GM12878 (cell line): ENCODE data around the gene EDC3. TPM values are rescaled to one million over a fixed set of nuclear protein-coding genes. Genes with fewer than 3 reads are reported as not detected.

Experiments
- CEBPZ ChIP-seq: fragments of 150-350 bp; IDR thresholded peaks from 2 replicates; pipeline ENCODE4 v1.6.1; 2016; ENCODE audit warnings: low read depth, low read length
- DPF2 ChIP-seq: fragments of 450-650 bp; IDR thresholded peaks from 2 replicates; pipeline ENCODE4 v1.6.1; 2017; ENCODE audit warnings: mild to moderate bottlenecking
- MAX ChIP-seq: IDR thresholded peaks from 2 replicates; pipeline ENCODE4 v1.6.1; 2012; ENCODE audit warnings: low read depth, low read length, improper control_type of control experiment
- STAT1 ChIP-seq: fragments of 450-650 bp; conservative IDR thresholded peaks from 2 replicates; pipeline ENCODE4 v1.6.1; 2014; ENCODE audit warnings: antibody characterized with exemption, mild to moderate bottlenecking
- TAF1 ChIP-seq: IDR thresholded peaks from 2 replicates; pipeline ENCODE4 v1.6.1; 2011; ENCODE audit warnings: mild to moderate bottlenecking, low read depth, low read length, borderline replicate concordance
- YY1 ChIP-seq: IDR thresholded peaks from 2 replicates; pipeline ENCODE4 v1.6.1; 2011; ENCODE audit warnings: low read depth, mild to moderate bottlenecking, low read length
- polyA plus RNA-seq, 11 experiments: library from polyadenylated mRNA; depleted of rRNA in 4 of 11; unstranded in 6 of 11; stranded (reverse) in 5 of 11; fragments of >200 nt; fragmentation: Nextera tagmentation in 4 of 11; fragmentation: Illumina TruSeq in 1 of 11; extraction: Ambion mirVana in 4 of 11; extraction: Trizol in 1 of 11; gene quantifications; 1 replicate in 1 of 11; 2 replicates in 10 of 11; pipeline versions ENCODE4 v1.2.1 to v1.2.3, GENCODE V29; 2011 to 2016; ENCODE audit warnings: inconsistent platforms in 2 of 11, missing spikeins in 2 of 11, low read depth in 1 of 11
- total RNA-seq, 4 experiments: library from RNA; depleted of rRNA in 3 of 4; stranded (reverse); fragments of >200 nt in 3 of 4; fragmentation: Illumina TruSeq in 1 of 4; extraction: Trizol in 1 of 4; gene quantifications; 2 replicates each; pipeline versions ENCODE4 v1.2.1 to v1.2.3, GENCODE V29; 2013 to 2021
- TF ChIP-seq, protein P1 (sequence below): IDR thresholded peaks from 2 replicates; pipeline ENCODE4 v1.6.1; 2011; ENCODE audit warnings: low read depth, low read length, improper control_type of control experiment, borderline replicate concordance
- TF ChIP-seq, protein P2 (sequence below): fragments of 450-650 bp; IDR thresholded peaks from 2 replicates; pipeline ENCODE4 v1.6.1; 2018; ENCODE audit warnings: mild to moderate bottlenecking, low read depth, moderate library complexity; ENCODE audit not compliant: partially characterized antibody

EDC3 gene
- total and polyA plus RNA-seq, 10 of the 15 experiments (the other 5 are each of a cell fraction or from before 2014, with no cell fraction given): 11.8 to 48.4 (median 35.3) TPM

GRCh38 chr15:74620636-74621545 is 74.9 kb downstream of the EDC3 start (continued):
- TF ChIP-seq CEBPZ (no peak), DPF2 (no peak), MAX (peak; percentile 47; the same call in 1 of the 2 replicates), TAF1 (no peak), YY1 (peak; percentile 71; the same call in 1 of the 2 replicates), STAT1 (no peak)
- TF ChIP-seq, protein P1, sequence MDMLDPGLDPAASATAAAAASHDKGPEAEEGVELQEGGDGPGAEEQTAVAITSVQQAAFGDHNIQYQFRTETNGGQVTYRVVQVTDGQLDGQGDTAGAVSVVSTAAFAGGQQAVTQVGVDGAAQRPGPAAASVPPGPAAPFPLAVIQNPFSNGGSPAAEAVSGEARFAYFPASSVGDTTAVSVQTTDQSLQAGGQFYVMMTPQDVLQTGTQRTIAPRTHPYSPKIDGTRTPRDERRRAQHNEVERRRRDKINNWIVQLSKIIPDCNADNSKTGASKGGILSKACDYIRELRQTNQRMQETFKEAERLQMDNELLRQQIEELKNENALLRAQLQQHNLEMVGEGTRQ: no peak
- TF ChIP-seq, protein P2, sequence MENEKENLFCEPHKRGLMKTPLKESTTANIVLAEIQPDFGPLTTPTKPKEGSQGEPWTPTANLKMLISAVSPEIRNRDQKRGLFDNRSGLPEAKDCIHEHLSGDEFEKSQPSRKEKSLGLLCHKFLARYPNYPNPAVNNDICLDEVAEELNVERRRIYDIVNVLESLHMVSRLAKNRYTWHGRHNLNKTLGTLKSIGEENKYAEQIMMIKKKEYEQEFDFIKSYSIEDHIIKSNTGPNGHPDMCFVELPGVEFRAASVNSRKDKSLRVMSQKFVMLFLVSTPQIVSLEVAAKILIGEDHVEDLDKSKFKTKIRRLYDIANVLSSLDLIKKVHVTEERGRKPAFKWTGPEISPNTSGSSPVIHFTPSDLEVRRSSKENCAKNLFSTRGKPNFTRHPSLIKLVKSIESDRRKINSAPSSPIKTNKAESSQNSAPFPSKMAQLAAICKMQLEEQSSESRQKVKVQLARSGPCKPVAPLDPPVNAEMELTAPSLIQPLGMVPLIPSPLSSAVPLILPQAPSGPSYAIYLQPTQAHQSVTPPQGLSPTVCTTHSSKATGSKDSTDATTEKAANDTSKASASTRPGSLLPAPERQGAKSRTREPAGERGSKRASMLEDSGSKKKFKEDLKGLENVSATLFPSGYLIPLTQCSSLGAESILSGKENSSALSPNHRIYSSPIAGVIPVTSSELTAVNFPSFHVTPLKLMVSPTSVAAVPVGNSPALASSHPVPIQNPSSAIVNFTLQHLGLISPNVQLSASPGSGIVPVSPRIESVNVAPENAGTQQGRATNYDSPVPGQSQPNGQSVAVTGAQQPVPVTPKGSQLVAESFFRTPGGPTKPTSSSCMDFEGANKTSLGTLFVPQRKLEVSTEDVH: no peak
